ENCODE results near the gene ODC1.

- TF ChIP-seq CTCF (IDR thresholded peaks at IDR 0.05) (no peak), ZFX (IDR thresholded peaks at IDR 0.05; ENCODE audit: borderline replicate concordance) (no peak)
Observed at GRCh38 chr2:10439971-10440370, 8.2 kb downstream of the ODC1 start.
